GM12891 (cell line): ENCODE data around the gene ZCCHC10.
"Not testable (repeated sequence)": the region's sequence is repeated elsewhere in the genome, so short reads cannot be mapped to it uniquely, and the experiment has no call there.

ENCODE experiments used
- DNase-seq: peaks from one replicate; pipeline ENCODE4 v3.0.0; 2011; ENCODE audit warnings: low spot score; ENCODE audit not compliant: insufficient read length
- FAIRE-seq: peaks from 2 replicates; lab custom pipeline; 2011; peaks lifted over from hg19 to GRCh38; lab: Jason Lieb, UNC
- PAX5 ChIP-seq: IDR thresholded peaks from 2 replicates; pipeline ENCODE4 v1.6.1; 2011; ENCODE audit warnings: low read length, moderate library complexity, mild to moderate bottlenecking; ENCODE audit not compliant: insufficient read depth, severe bottlenecking
- POLR2A ChIP-seq: IDR thresholded peaks from 2 replicates; pipeline ENCODE4 v1.6.1; 2011; ENCODE audit warnings: low read depth, low read length, control low read depth
- POLR2AphosphoS5 ChIP-seq: IDR thresholded peaks from 2 replicates; pipeline ENCODE4 v1.6.1; 2011; ENCODE audit warnings: low read depth, low read length, control low read depth
- POU2F2 ChIP-seq: IDR thresholded peaks from 2 replicates; pipeline ENCODE4 v1.6.1; 2011; ENCODE audit warnings: low read depth, mild to moderate bottlenecking, control low read depth, low read length, moderate library complexity
- SPI1 ChIP-seq: IDR thresholded peaks from 2 replicates; pipeline ENCODE4 v1.6.1; 2011; ENCODE audit warnings: low read depth, low read length, control low read depth
- TAF1 ChIP-seq: IDR thresholded peaks from 2 replicates; pipeline ENCODE4 v1.6.1; 2011; ENCODE audit warnings: low read depth, low read length, control low read depth

The ZCCHC10 gene

DNA sequence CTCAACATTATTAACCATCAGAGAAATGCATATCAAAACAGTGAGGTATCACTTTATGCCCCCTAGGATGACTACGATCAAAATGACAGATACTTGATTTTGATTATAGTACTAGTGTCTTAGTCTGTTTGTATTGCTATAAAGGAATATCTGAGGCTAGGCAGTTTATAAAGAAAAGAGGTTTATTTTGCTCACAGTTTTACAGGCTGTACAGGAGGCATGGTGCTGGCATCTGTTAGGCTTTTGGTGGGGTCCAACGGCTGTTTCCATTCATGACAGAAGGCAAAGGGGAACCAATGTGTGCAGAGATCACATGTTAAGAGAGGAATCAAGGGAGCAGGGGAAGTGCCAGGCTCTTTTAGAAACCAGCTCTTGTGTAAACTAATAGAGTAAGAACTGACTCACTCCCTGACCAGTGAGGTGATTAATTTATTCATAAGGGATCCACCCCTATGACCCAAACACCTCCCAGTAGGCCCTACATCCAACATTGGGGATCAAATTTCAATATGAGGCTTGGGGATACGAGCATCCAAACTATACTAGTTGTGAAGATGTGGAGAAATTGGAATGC, 46.9 kb downstream of the ZCCHC10 start:
- DNase-seq (no peak), FAIRE-seq (no peak)
- TF ChIP-seq PAX5 (no peak), POLR2A (no peak), SPI1 (no peak), POU2F2 (no peak), TAF1 (no peak), POLR2AphosphoS5 (no peak)

DNA sequence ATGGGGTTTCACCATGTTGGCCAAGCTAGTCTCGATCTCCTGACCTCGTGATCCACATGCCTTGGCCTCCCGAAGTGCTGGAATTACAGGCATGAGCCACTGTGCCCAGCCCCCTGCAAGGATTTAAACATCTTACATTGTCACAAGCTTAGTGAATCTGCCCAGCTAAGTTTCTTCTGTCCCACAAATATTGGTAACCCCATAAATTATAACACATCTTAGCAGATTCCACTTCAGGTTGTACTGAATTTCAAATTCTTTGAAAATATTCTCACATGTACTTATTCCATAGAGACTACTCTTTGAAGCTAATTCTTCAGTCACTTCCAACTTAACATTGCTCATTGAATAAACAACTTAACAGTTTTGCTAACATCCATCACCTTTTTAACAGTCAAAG, 49.5 kb downstream of the ZCCHC10 start:
- FAIRE-seq (no peak), DNase-seq (no peak)
- TF ChIP-seq POLR2AphosphoS5 (no peak), POLR2A (no peak), PAX5 (no peak), TAF1 (no peak), POU2F2 (no peak), SPI1 (no peak)

DNA sequence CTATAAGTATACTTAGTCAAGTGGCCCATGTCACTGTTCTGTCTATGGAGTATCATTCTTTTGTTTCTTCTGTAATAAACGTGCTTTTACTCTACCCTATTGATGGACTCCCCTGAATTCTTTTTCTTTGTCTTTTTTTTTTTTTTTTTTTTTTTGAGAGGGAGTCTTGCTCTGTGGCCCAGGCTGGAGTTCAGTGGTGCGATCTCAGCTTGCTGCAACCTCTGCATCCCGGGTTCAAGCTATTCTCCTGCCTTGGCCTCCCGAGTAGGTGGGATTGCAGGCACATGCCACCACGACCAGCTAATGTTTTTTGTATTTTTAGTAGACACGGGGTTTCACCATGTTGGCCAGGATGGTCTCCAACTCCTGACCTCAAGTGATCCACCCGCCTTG, 53.9 kb downstream of the ZCCHC10 start:
- FAIRE-seq, DNase-seq: not testable (repeated sequence)

DNA sequence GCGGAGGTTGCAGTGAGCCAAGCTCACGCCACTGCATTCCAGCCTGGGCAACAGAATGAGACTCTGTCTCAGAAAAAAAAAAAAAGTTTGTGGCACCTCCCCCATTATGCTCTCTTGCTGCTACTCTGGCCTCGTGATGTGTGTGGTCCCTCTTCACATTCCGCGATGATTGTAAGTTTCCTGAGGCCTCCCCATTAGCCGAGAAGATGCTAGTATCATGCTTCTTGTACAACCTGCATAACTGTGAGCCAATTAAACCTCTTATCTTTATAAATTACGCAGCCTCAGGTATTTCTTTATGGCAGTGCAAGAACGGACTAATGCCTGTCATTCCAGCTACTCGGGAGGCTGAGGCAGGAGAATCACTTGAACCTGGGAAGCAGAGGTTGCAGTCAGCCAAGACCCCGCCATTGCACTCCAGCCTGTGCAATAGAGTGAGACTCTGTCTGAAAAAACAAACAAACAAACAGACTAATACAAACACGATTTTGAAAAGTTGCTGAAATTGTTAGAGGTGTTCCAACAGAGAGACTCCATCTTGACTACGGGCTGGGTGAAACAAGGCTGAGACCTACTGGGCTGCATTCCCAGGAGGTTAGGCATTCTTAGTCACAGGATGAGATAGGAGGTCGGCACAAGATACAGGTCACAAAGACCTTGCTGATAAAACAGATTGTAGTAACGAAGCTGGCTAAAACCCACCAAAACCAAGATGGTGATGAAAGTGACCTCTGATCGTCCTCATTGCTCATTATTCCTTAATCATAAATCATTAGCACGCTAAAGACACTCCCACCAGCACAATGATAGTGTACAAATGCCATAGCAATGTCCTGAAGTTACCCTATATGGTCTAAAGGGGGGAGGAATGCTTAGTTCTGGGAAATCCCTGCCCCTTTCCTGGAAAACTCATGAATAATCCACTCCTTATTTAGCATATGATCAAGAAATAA, 54.6 kb downstream of the ZCCHC10 start:
- DNase-seq, result no peak

DNA sequence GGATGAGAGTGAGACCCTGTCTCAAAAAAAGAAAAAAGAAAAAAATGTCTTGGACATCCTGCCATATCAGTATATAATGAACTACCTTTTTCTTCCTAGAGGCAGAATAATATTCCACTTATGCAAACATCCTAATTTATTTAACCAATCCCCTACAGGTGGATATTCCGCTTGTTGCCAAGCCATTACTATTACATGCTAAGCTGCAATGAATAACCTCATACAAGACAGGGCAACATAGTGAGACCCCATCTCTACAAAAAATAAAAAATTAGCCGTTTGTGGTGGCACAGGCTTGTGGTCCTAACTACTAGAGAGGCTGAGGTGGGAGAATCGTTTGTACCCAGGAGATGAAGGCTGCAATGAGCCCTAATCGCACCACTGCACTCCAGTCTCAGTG, 61.2 kb downstream of the ZCCHC10 start:
- TF ChIP-seq PAX5, result no peak
- TF ChIP-seq SPI1, result no peak
- no peak for TF ChIP-seq POLR2A
- TF ChIP-seq TAF1, result no peak
- TF ChIP-seq POU2F2, result no peak
- no peak for TF ChIP-seq POLR2AphosphoS5
- FAIRE-seq (no peak), DNase-seq (no peak)

More for the DNA sequence above, 54.6 kb downstream of the ZCCHC10 start:
- no peak for FAIRE-seq
- no peak for TF ChIP-seq POLR2AphosphoS5
- no peak for TF ChIP-seq PAX5
- TF ChIP-seq POU2F2, result no peak
- TF ChIP-seq POLR2A, result no peak
- no peak for TF ChIP-seq SPI1
- no peak for TF ChIP-seq TAF1

- TF ChIP-seq TAF1 (peak; percentile 80), POLR2A (peak; percentile 69; the same call in 1 of the 2 replicates), PAX5 (peak; percentile 40), POLR2AphosphoS5 (peak; percentile 84), POU2F2 (peak; percentile 66), SPI1 (no peak)
- peak; percentile 99 for FAIRE-seq
- peak; percentile 91 for DNase-seq
Measured at GRCh38 chr5:132963171-132964104, 62.9 kb downstream of the ZCCHC10 start, which contains the start of gene AFF4. Gene AFF4, minus strand, starts transcription at chr5:132963634. Its CDS starts 26,445 bp downstream, at chr5:132937189.

DNA sequence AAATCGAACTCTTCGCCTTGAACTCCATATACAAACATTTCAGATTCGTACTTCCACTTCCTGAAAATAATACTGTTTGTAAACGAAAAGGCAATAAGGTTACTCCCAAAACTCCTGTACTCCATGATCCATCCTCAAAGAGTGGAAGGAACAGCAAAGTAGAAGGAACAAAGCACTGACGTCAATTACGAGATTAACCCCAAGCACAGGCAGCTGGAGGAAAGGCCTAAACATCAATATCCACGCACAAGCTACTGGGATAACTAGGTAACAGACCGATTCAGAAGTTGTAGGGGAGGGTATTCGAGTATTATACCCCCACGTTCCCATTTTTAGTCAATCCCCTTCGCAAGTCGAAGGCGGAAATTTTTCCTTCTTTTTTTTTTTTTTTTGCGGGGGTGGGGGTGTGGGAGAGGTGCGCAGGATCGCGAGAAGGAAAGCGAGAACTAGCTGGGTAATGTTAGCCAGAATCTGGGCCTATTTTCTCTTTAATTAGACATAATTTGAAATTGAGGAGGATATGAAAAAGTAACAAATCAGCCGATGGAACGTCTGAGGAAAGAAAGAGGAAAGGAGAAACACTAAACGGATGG, 63.8 kb downstream of the ZCCHC10 start:
- peak; percentile 61 for FAIRE-seq
- TF ChIP-seq POLR2A (no peak), POU2F2 (no peak), SPI1 (peak; percentile 68), TAF1 (no peak), PAX5 (no peak), POLR2AphosphoS5 (no peak)
- DNase-seq, result no peak

GRCh38 chr5:132961887-132962286, 64.5 kb downstream of the ZCCHC10 start:
- TF ChIP-seq PAX5 (no peak), SPI1 (no peak), POLR2A (no peak), TAF1 (no peak), POLR2AphosphoS5 (no peak)
- DNase-seq (no peak), FAIRE-seq (no peak)

GRCh38 chr5:132961123-132961815, 65.1 kb downstream of the ZCCHC10 start:
- FAIRE-seq, DNase-seq: not testable (repeated sequence)

GRCh38 chr5:132956166-132956799, 70.1 kb downstream of the ZCCHC10 start:
- DNase-seq, FAIRE-seq: not testable (repeated sequence)
